DMS79 (cell line): ENCODE measurements around the gene RALGPS1.
"Not testable (repeated sequence)": the region's sequence is repeated elsewhere in the genome, so short reads cannot be mapped to it uniquely, and the experiment has no call there.

ENCODE experiments used
- DNase-seq: peaks from one replicate; lab custom pipeline; 2025; lab: John Stamatoyannopoulos, UW

The RALGPS1 gene

DNA sequence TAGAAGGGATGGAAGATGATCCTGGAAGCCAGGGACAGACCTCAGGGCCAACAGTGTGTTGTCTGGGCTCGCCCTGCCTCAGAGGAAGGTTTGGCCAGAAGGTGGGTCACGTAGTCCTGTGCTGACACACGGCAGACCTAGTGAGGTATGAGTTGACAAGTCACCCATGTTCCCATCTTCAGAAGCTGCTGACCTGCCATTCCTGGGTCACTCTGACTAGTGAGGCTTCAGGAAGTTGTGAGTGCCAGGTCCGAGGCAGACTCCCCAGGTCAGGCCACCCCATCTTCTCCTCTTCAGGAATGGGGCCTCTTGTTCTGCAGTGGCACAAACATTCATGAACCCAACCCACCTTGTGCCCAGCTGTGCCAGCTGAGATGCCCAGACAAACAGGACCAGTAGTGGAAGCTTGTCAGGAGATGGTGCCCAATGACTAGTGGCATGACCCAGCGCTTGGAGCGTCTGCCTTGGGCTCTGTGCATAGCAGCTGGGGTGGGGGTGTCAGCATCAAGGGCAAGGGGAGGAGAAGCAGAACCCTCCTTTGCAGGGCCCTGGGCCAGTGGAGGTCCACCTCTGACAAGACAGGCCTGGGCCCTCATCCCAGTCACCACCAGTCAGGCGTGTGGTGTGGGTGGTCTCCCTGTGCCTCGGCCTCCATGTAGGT is 224.6 kb downstream of the RALGPS1 start:
- no peak for DNase-seq

DNA sequence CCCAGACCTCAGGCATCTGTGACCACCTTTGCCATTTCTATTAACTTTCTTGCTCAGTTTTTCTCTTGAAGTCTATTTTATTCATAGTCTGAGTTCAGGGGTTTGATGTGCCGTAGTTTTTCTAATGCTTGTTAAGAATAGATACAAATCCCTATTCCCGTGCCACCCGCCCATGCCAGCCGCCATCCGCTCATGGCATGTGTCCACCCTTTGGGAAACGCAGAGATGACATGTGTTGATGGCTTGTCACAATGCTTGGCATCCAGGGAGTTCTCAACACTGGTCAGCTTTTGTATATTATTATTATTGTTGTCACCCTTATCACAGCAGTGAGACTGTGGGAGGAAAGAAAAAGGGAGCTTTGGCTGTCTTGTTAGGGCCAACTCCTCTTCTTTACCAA is 225.2 kb downstream of the RALGPS1 start:
- no peak for DNase-seq

DNA sequence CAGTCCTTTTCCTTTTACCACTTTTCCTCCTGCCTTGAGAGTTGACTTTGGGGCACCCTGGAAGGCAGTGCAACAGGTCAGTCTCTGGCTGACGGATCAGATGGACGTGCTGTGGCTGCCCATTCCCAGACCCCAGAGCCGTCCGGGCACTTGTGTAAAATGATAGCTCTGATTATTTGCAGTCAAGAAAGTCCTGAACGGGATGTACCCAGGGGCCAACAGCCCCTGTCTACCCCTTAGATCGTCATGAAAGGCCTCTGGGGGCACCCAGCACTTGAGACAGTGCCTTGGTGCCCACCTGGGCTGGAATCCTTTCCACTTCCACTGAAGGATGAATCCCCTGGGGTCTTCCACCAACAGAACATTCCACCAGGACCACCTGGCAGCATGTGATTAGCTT is 225.6 kb downstream of the RALGPS1 start:
- DNase-seq: no peak

DNA sequence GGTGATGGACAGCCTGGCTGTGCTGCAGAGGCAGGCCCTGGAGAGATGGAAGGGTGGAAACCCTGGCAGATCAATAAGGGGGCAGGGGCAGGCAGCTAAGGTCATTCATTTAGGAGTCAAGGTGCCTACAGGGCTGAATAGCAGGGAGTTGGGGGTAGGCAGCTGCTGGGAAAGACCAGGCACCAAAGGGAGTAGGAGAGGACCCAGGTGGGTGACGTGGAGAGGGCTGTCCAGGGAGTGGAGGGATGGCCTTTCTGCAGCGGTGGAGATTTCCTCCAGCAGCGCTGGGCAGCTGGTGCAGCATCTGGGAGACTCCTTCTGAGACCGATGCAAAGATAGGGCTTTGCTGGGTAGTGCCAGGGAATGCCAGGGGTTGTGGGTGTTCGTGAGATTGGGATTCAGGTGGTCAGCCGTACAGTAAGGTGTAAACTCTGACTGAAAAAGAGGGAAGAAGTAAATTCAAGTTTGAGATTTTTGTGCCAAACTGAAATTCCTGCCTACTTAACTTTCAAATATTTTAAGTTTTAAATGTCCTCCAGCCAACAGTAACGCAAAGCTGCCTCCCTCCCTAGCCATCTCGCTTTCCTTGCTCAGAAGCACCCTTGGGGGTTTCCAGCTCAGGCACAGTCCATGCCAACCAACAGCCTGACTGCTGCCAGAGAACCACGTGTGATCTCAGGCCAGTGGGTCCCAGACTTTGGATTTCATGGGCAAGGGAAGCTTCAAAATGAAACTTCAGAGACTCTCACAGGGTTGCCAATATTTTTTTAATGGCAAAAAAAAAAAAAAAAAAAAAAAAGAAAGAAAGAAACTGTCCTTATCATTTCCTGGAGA is 226.5 kb downstream of the RALGPS1 start:
- DNase-seq: no peak

DNA sequence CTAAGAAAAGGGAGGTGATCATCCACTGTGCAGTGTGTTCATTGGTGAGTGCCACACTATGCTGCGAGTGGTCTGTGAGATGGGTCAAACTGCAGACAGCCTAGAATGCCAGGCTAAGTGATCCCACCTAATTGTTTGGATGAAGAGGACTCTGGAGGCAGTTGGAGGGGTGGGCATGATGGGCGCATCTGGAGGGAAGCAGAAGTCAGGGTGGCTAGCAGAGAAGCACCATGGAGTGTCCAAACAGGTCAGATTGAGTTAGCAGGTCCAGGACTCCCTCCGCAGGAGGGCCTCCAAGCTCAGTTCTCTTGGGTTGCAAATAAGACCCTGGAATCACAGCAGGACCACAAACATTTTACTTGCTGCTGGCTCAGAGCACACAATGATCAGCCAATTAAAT is 227.7 kb downstream of the RALGPS1 start:
- DNase-seq: no peak

DNA sequence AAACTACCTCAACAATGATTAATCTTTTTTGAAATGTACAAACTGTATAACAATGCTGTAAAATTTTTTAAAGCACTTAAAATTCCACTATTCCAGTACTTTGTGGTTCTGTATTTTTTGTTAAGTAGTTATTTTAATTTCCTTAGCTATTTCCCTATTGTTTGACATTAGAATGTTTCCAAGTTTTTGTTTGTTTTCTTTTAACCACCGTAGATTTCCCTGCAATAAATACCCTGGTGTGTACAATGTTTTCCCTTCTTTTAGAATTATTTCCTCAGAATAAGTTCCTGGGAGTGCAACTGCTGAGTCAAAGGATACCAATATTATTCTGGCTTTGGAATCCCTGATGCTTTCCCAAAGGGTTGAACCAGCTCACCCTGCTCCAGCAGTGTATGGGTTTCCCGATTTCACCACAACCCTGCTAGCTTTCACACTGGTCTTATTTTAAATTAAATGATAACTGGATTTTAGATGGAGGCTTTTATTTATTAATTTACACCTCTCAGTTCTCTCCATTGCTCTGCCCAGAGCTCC is 228.4 kb downstream of the RALGPS1 start:
- DNase-seq: no peak

DNA sequence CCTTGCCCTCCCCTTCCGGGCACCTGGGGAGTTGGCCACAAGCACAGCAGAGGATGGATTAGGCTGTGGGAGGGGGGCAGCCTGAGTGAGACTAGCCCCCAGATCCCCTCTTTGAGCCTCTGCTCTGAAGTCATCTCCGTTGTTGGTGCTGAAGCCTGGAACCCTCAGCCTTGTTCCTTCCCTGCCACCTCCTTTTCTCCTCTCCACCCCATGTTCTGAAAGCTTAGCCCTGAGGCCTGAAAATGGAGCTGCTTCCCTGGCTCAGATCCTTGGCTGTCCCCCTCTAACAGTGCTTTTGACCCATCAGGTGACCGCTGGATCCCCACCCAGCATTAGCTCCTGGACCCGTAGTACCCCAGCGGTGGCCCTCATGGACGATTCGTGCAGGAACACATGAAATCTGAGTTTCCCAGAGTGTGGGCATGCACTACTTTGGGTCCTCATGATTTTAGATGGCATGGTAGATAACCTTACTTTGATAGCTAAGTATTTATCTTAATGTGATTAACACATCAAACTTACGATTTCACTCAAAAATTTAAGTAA is 229.4 kb downstream of the RALGPS1 start:
- no peak for DNase-seq

DNA sequence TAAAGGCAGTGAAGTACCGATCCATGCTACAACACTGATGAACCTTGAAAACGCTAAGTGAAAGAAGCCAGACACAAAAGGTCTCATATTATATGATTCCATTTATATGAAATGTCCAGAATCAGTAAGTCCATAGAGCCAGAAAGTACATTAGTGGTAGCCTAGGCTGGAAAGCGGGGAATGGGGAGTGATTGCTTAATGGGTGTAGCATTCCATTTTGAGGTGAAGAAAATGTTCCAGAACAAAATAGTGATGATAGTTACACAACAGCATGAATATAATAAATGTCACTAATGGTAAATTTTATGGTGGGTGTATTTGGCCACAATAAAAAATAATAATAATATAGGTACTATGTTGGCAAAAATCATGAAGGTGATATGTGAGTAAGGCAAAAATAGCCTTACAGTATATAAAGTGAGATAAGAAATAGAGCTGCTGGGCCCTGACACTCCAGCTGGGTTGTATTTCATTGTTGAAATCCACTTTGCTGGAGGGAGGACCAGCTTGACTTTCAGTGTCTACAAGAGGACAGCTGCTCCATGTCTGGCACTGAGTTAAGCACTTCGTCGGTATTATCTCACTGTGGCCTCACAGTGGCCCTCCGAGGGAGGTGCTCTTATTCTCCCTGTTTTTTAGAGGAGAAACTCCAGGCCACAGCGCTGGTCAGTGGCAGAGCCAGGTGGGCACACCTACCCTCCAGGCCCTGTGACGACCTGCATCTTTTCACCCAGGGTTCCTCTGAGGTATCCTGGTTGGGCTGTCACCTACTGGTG is 230.3 kb downstream of the RALGPS1 start:
- no peak for DNase-seq

DNA sequence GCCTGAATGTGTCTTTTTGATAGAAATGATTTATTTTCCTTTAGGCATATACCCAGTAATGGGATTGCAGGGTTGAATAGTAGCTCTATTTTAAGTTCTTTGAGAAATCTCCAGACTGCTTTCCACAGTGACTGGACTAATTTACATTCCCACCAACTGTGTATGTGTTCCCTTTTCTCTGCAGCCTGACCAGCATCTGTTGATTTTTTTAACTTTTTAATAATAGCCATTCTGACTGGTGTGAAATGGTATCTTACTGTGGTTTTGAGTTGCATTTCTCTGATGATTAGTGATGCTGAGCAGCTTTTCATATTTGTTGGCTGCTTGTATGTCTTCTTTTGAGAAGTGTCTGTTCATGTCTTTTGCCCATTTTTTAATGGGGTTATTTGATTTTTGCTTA is 232.3 kb downstream of the RALGPS1 start:
- DNase-seq: not testable (repeated sequence)

DNA sequence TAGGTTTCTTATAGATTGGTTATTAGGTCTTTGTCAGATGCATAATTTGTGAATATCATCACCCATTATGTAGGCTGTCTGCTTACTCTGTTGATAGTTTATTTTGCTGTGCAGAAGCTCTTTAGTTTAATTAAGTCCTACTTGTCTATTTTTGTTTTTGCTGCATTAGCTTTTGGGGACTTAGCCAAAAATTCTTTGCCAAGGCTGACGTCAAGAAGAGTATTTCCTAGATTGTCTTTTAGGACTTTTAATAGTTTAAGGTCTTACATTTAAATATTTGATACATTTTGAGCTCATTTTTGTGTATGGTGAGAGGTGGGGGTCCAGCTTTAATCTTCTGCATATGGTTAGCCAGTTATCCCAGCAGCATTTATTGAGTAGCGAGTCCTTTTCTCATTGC is 232.7 kb downstream of the RALGPS1 start:
- no peak for DNase-seq

DNA sequence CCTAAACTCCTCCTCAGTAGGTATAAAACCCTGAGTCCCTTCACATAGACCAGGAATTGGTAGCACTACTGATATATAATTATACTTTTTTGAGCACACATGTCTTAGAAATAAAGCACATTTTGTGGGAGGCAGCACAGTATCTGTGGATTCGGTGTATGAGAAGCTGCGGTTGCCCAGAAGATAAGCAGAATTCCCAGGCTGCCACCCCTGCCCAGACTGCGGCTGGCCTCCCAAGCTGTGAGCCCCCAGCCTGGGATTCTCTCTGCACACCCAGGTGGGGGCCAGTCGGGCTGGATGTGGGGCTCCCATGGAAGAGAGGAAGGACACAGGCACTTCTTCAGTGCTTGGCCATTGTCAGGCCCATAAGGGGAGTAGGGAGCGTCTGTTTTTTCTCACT is 233.4 kb downstream of the RALGPS1 start:
- DNase-seq: no peak

DNA sequence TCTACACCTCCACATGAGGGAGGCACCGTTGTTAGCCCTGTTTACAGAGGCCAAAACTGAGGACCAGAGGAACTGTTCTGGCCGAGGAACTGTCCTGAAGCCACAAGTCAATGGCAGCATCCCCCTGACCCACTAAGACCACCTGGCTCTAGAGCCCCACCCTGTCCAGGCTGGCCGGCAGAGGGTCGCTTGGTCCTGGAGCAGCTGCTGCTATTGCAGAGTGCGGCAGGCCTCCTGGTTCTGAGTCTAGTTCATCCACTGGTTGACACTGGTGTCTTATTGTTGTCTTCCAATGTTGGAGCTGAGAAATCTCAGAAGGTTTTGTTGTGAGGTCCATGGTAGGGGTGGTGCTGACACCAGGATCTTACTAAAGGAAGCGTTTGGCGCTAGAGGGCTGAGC is 234.4 kb downstream of the RALGPS1 start:
- no peak for DNase-seq

DNA sequence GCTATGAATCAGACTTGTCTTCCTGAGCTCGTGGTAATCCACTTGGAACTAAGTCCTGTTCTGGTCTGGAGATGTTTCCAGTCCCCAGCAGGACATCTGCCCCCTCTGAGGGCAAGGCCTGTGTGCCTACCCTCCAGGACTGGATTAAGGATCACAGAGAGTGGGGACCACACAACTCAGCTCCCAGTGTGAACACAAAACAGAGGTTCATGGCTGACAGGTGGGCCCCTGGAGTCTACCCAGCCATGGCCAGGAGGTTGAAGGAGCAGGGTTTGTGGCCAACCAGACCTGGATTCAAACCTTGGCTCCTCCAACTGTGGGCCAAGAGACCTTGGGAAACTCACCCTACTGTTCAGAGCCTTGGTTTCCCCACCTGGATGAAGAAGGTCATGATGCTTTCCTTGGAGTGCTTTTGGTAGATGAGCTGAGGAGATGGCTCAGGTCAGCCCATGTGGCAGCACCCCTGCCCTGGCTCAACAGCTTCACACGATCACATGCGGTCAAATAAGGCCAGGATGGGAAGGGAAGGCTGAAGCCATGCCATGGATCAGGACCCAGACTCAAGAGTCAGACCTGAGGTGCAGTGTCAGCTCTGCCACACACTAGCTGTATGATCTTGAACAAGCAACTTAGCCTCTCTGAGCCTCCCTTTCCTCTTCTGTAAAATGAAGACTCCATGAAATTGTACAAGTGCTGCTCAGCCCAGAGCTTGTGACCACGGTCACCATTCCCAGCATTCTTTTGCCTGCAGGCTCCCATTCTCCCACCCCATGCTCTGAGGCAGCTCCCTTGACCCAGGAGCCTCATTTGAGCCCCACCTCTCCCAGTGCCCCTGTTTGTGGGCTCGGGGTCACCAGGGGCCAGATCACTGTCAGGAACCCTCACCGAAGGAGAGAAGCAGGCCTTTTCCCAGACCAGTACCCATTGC is 235.1 kb downstream of the RALGPS1 start:
- DNase-seq: no peak

DNA sequence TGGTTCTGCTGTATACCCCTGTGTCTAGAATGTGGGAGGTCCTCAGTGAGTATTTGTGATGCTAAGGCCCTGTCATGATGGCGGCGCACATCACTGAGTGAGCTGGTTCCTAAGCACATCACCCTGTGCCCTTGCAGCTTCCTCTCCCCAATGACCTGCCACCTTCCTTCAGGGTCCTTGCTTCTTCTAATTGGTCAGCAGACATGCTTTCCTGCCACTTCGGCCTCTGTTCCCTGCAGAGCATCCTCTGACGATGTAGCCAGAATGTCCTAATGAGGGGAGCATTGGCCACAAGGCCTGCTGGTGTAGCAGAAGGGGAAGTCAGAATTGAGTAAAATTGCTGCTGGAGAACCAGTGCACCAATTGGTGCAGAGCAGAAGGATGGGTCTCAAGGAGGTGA is 238.9 kb downstream of the RALGPS1 start:
- DNase-seq: no peak

DNA sequence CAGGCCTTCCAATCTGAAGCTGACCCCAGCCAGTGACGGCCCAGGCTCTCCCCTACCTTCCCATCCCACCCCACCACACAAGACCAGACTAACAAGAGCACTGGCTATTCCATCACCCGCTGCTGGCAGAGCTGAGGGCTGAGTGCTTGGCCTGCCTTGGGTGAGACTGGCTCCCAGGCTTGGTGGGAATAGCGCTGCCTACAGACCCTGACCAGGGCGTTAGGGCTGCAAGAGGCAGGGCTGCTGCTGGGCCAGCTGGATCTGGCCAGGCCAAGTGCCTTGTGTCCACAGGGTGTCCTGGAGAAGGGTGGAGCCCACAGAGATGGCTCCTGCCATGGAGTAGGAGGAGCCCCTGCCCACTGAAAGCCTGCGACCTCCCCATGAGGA is 239.4 kb downstream of the RALGPS1 start:
- DNase-seq: no peak

DNA sequence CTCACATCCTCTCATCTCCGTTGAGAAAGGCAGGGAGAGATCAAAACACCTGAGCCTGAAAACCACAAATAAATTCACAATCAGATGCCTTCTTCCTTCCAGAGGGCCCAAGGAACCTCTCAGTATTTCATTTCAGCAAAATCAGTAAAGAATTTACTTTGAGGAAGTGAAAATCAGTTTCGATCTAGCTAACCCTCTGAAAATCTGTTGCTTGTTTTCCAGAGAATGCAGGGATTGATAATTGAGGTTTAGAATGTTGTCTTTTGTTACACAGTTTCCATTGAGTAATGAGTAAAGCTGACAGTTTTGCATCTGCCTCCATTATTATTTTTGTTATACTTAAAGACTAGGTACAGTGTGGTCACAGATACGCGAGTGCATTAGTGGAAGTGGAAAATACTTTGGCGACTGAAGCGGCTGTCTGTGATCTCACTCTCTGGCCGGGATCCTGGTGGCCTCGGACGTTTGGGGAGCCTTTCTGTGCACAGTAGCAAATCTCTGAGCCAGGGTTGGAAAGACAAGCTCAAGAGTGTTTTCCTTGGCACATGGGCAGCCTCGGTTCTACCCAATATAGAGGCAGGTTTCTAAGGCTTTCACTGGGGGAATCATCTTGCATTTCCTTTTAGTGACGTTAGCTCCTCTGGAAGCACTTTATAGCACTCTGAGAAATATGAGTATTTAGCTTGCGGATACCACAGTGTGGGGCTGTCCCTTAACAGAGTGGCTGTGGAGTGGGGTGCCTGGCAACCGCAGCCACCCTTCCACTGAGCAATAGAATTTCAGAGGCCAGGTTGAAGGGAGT is 240.0 kb downstream of the RALGPS1 start:
- DNase-seq: peak; percentile 46

DNA sequence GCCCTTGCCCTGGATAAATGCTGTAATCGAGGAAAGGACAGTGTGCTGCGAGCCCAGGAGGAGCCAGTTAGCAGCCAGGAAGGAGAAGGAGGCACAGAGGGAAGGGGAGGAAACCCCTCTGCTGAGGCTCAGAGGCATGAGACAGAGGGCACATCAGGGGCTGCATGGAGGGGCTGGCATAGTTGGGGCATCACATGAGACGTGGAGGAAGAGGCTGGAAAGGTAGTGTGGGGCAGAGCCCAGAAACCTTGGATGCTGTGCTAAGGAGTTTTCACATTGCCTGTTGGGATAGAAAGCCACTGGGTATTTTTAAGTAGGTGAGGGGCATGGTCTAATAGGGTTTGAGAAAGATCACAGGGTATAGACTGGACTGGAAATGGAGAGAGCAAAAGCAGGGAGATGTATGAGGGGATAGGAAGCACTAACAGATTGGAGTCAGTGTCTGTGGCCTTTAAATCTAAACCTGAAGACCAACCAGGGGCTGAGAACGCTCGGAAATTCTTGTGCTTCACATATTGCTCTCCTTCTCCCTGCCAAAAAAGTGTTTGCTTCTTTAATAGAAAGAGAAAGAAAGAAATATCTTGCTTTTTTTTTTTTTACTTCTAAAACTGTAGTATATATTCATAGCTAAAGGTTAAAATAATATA is 240.9 kb downstream of the RALGPS1 start:
- DNase-seq: no peak

DNA sequence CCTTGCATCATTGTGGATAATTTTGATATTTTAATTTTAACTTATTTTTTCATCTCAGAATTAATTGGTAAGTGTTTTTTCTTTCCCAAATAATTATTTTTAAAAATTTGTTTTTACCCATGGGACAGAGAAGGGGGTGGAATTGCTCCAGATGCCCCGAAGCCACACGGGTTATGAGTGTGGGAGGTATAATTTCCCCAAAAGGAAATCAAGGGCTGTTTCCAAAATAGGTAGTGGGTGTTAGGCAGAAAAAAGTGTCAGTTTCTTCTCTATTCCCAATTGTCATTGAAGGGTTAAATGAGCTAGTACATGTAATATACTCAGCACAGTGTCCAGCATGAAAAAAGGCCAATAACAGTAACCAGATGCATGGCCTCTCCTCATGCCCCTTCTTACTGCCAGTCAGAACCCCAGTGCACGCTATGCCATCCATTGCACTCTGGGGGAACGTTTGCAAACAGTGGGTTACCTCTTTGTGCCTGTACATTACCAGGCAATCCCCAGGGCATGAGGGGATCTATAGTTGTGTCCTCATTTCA is 244.3 kb downstream of the RALGPS1 start:
- DNase-seq: no peak

DNA sequence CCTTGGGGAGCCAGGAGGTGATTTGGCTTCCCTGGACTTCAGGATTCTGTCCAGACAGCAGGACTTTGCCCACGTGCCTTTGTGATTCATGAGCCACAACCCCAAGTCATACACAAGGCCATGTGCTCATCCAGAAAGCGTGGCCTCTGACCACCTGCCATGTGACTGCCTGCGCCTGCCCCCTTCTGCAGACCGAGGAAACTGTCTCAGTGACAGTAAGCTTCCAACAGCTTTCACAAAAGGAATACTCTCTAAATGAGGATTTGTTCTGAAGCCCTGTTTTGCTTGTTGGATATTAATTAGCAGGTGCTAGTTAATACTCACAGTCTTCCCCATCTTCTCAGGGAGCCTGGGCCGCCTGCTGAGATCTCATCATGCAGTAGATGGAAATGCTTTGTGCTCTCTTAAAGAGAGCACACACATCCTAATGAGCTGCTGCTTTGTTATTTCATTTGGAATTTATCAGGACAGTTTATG is 244.8 kb downstream of the RALGPS1 start:
- no peak for DNase-seq
